ENCODE results near the gene DCBLD2.

DCBLD2 gene

DNA sequence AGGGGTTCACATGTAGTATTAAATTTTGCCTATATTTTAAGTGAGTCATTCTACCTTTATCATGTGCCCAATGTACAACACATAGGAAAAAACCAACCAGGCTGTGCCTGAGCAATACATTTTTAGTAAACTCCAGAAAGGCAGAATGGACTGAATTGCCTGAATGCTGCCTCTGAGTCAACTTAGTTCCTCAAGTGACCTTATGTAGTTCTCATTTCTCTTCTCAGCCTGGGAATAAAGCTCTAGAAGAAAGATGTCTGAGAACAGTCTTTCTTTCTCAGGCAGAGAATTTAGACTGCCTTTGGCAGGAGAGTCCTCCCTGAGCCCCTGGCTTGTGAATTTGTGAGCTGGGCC, 125.4 kb downstream of the DCBLD2 start:
- in situ Hi-C loops (cut with HindIII; ENCODE audit: low sequenced_read_pairs), result no loop called here

DNA sequence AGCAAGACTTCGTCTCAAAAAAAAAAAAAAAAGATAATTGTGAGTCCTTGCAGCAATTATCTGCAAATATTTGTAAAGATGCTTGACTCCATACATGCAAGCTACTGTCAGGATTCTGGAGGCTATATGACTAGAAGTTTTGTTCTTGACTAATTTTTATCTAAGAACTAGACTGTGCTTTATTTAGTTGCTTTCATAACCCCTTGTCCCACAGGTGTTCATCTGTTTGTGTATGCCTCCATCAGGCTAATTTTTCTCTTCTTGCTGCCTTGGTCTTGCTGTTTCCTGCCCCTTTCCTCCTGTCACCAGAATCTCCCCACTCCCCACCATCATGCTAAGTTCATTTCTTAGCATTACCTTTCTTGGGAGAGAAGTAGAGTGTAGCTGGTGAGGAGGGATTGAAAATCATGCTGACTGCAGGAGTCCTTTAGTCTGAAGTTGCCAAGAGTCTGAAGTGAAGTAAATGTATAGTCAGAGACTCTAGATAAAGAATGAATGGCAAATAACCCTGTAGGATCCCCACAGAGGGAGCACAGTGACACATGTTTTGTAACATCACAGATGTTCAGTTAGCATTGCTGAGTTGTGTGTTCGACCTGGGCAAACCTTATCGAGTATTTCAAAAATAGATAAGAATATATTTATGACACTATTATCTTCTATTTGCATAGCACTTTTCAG, 125.9 kb downstream of the DCBLD2 start:
- in situ Hi-C loops (cut with HindIII; ENCODE audit: low sequenced_read_pairs), result no loop called here

DNA sequence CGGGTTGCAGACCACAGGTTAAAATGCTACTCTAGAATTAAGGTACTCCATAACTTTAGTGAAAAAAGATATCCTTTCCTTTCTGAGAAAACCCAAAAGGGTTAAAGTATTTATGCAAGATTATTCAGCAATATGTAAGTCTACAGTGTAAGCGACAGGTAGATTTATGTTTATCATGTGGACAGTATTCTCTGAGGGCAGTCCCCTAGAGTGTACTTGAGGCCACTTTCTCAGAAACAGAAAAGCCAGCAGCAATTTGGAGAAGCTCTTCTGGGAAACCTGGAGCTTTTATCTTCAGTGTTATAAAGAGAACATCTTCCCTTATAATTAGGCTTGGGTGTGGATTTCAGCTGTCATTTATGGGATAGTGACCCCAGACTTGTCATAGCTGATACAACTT, 129.5 kb downstream of the DCBLD2 start:
- in situ Hi-C loops (cut with HindIII; ENCODE audit: low sequenced_read_pairs), result no loop called here

DNA sequence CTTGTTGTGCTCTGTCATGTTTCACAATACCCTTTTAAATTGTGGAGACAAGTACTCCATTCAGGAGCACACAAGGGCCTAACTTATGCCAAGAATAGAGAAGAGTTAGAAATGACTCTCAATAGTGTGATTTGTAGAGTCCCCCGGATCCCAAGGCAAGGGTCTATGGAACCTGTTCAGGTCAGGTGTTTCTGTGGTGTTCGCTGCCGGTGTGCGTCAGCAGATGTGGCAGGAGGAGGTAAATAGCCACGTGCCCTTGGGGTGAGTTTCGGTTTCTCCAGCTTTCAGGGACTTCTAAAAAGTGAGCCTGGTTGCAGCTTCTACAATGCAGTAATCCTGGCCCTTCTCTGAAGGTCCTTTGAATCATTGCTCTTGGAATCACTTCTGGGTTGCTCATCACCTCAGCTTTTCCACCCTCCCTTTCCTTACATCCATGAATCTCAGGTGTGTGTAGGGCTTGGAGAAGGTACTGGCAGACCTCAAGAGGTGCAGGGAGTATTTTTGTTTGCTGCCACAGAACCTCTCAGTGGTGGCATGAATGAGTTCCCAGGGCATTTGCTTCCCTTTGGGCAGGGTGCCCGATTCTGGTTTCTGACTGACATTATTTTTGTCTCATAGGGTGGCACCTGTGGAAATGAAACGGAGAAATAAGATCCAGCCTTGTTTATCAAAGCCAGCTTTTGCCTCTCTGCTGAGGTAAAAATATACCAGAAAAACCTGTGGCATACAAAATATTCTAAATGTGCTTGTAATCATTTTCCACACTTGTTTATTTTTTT, 131.0 kb downstream of the DCBLD2 start:
- in situ Hi-C loops (cut with HindIII; ENCODE audit: low sequenced_read_pairs), result no loop called here

DNA sequence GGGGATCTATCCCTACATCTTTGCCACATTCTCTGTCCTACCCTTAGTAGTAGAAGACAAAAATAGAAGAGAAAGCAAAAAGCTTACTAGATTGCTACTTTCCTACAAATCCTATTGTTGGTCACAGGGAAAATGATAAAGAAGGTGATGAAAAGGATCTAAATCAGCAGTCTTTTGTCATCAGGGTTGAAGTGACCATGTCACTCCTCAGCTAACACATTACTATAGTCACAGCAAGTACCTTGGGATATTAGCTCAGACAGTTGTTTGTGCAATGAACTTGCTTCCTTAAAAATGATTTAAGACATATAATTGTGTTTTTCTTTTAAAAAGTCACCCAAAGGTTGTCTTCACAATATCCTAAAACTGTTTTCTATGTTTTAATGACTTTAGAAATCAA, 132.0 kb downstream of the DCBLD2 start:
- in situ Hi-C loops (cut with HindIII; ENCODE audit: low sequenced_read_pairs), result loop anchor here (5.0 kb wide), 2 partner anchors 38 to 162 kb away; no protein-coding TSS in a partner anchor

DNA sequence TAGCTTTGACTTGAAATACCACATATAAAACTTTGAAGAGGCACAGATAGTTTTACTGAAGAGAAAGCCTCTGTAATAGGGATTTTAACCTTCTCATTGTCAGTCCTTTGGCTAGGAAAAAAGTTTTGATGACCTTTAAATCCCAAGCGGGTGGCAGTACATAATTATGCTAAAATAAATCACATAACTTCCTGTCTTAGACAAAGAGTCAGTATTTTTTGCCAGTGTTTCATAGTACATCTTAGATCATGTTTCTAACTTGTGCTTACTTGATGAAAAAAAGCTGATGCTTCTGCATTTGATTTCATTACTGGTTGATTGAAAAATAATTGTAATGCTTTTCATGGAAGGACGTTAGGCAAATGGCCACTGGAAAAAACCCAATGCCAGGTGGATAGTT, 132.5 kb downstream of the DCBLD2 start:
- in situ Hi-C loops (cut with HindIII; ENCODE audit: low sequenced_read_pairs), result loop anchor here (5.0 kb wide), 2 partner anchors 38 to 162 kb away; no protein-coding TSS in a partner anchor

DNA sequence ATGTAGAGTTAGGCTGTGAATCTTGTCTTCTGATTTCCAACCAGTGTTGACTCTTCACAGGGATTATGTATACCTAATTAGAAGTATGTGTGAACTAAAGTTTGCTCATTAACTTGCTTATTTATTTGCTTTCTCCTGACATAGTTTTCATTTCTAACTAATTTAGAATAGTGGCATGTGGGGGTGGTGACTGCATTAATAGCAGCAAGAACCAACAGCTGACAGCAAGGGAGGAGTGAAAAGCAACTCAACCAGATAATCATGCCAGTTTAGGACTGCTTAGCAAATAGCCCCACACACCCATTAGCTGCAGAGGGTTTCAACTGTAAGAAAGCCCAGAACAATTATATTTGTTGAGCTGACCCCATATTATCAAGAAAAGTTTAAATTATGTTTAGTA, 134.6 kb downstream of the DCBLD2 start:
- in situ Hi-C loops (cut with HindIII; ENCODE audit: low sequenced_read_pairs), result loop anchor here (5.0 kb wide), 2 partner anchors 40 to 160 kb away; no protein-coding TSS in a partner anchor

DNA sequence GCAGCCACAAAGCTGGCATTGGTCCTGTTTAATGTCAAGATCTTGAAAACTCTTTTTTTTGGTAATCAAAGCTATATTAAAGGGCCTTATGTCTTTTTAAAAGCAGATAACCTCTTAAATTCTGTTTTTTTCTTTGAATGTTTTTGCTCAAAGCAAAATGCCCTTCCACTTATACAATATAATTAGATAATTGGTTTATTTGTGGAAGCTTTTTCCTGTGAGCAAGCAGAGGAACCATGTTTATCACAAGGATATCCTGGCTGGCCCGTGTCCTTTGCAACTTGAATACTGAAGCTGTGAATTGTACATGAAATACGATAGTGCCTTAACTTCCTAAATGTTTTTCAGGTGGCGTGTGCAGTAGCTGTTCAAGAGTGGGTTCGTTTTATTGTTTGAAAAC, 135.8 kb downstream of the DCBLD2 start:
- in situ Hi-C loops (cut with HindIII; ENCODE audit: low sequenced_read_pairs), result loop anchor here (5.0 kb wide), 2 partner anchors 42 to 158 kb away; no protein-coding TSS in a partner anchor

DNA sequence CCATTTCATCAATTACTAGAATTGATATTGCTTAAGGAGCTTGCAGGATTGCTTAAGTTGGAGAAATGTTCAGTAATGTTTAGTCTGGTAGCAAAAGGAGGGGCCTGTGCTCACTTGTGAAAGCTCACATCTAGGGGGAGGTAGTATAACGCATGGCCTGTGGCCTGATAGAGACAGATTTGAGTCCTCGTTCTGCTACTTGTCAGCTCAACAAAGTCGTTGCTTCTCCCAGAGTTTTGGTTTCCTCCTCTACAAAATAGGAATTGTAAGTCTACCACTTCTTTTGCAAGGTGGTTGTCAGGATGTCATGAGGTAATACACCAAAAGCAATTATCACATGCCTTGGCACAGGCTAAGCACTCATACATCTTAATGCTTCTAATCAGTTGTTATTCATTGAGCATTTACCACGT, 137.0 kb downstream of the DCBLD2 start:
- in situ Hi-C loops (cut with HindIII; ENCODE audit: low sequenced_read_pairs), result no loop called here

DNA sequence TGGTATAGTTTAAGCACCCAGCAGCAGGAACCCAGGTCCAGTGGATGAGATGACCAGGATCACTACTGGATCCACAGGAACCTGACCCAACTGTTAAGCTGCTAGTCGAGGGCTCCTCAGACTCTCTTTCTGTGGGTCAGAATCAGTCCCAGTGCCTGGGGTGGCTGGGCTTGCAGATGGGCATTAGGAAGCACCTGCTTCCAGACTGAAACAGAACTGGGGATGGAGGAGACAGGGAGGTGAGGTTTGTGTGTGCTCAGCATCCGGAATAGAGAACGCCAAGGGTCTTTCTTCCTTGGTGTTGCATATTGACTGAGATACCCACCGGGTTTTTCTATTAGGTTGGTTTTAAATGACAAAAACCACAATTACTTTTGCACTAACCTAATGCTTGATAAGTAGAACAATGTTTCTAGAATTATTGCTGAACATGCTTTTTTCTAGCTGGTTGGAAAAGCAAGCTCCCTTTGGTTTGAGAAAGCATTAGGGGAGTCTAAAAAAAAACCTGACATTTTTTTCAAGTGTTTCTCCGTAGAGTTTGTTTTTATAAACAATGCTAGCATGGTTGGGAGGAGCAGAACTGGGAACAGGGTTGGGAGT, 137.6 kb downstream of the DCBLD2 start:
- in situ Hi-C loops (cut with HindIII; ENCODE audit: low sequenced_read_pairs), result no loop called here

DNA sequence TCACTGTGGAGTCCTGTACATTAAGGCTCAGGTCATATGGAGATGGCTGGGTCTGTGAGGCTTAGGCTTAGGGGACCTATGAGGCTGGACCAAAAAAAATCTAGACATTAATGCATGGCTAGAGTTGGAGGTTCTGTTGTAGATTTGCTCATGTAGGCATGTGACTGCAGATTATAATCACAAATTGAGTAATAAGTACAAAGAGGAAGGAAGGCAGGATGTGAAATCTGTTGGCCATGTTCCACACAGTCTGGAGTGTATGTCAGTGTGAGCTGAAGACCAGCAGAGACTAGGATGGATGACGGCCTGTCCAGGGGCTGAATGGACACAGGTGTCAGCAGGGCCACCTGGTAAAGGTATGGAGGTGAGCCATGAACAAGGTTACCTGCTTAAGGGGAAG, 138.4 kb downstream of the DCBLD2 start, which contains the start of gene ST3GAL6:
Gene ST3GAL6, plus strand, starts transcription at position 265 of the 400 bp plus-strand sequence. CDS start 5,101 bp downstream, outside the sequence.
- in situ Hi-C loops (cut with HindIII; ENCODE audit: low sequenced_read_pairs), result no loop called here

DNA sequence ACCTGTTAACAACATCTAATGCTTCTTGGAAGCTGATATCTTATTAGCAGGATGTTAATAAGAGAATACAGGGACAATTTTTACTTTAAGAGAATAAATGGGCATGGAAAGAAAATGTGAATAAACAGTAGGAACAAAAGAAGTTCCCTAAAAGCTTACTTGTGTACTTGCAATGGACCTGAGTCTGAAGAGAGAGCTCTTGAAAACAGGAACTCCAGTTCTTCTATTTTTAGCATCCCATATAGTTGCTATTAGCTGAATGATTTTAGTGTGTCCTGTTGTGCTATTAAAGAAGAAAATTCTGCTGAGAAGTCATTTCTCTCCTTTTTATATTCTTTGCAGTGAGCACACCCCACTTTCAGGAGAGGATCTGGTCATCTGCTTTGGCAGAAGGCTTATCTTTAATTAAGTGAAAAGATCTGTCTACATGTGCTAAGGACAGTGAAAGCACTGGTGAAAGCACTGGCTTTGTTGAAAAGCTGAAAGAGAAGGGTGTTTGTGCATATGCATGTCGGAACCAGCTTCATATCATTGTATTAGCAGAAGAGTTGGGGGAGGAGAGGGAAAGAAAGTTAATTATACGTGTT, 139.8 kb downstream of the DCBLD2 start:
- in situ Hi-C loops (cut with HindIII; ENCODE audit: low sequenced_read_pairs), result no loop called here

DNA sequence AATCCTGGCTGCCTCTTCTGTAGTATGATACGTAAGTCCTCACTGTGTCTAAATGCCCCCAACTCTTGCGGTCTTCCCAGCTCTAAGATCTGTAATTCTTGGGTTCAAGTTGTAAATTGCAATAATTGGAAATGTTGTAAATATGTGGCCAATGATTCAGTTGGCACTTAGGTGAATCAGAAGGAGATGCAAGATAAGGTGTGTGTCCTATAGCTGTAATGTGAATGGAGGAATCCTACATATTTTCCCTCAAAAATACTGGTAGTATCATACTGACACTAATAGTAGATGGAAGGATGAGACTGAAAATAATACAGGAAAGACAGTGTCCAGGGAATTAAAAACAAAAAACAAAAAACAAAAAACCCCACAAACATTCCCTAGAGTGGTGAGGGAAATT, 141.9 kb downstream of the DCBLD2 start:
- in situ Hi-C loops (cut with HindIII; ENCODE audit: low sequenced_read_pairs), result no loop called here

DNA sequence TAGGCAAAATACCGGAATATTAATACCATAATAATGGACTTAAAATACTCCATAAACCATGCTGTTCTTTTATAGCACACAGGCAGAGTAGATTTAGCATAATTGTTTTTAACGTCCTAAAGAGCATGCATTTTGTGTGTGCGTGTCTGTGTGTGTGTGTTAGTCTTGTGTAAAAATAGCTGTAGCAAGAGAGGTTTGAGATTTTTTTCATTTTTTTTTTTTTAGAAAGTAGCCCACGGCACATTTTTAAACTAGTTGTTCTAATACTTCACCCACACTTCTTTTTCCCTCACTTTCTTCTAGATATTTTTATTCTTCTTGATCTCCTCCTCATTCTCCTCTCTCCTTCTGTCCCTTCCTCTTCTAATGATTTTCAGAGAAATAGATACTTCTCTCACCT, 145.9 kb downstream of the DCBLD2 start:
- in situ Hi-C loops (cut with HindIII; ENCODE audit: low sequenced_read_pairs), result no loop called here

DNA sequence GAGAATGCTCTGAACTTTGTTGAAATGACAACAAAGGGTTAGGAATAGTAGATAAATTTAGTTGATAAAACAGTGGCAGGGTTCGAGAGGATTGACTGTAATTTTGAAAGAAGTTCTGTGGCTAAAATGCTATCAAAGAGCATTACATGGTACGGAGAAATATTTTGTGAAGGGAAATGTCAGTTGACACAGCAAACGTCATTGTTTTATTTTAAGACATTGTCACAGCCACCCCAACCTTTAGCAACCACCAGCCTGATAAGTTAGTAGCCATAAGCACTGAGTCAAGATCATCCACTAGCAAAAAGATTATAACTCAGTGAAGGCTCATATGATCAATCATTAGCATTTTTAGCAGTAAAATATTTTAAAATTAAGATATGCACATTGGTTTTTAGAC, 147.0 kb downstream of the DCBLD2 start:
- in situ Hi-C loops (cut with HindIII; ENCODE audit: low sequenced_read_pairs), result no loop called here

DNA sequence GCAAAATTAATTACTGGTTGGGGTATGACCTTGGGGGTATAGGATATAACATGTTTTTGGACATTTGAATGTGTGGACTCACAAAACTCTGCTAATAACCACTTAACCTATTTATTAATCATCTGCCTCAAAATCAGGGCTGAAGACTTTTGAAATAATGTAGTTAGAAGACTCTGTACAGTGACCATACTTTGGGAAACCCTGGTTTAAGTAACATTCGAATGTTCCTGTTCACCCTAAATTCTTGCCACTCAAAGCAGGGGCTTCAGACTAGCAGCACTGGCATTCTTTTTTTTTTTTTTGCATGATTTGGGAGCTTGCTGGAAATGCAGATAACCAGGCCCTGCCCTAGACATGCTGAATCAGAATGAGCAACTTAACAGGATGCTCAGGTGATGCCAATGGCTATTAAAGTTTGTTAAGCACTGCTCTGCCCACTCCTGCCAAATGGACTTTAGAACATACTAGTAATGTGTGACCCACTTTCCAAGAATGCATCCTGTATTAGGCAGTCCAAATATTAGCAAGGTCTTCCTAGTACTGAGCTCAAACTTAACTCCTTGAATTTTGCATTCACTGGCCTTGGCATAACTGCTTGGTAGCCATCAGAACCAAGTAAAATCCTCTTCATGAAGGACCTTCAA, 151.1 kb downstream of the DCBLD2 start:
- in situ Hi-C loops (cut with HindIII; ENCODE audit: low sequenced_read_pairs), result no loop called here

DNA sequence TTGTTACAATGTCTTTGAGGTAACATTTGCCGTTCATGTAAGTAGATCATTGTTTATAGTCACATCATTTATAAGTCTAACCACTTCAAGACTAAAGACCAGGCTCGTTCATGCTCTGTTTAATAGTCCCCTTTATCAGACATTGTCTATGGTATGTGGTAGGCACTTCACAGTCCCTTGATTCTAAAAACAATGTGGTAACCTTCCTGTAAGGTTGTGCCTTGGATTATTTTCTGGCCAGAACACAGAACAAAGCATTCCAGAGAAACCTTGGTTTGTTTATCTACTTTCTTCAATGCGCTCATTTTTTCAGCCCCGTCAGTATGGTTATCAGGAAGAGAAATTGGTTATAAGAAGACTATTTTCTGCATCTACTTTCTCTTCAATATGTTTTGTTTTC, 154.6 kb downstream of the DCBLD2 start:
- in situ Hi-C loops (cut with HindIII; ENCODE audit: low sequenced_read_pairs), result no loop called here

DNA sequence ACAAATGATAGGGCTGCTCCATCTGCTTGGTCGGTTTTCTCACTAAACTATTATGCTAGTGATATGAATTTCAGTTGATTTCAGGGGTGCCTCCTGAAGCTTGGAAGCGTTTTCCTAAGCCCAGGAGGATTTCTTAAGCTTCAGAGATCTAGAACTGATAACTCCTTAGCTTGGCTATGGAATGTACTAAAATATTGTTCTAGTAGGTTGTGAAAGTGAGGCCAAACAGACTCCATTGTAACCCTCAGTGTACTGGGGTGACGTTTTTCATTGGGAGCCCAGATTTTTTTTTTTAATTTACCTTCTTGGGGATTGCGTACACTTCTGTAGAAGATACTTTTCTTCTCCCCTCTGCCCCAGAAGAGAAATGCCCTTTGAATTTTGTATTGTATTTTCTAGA, 155.4 kb downstream of the DCBLD2 start:
- in situ Hi-C loops (cut with HindIII; ENCODE audit: low sequenced_read_pairs), result no loop called here
